CD14-positive monocyte (primary cell): ENCODE data around the gene DSC1. TPM values are rescaled to one million over a fixed set of nuclear protein-coding genes. Genes with fewer than 3 reads are reported as not detected.

ENCODE experiments used
- DNase-seq, 3 donors: peaks; one replicate each; pipeline ENCODE4 v3.0.0-alpha.2; 2011 to 2022
- H2AFZ ChIP-seq: 2 replicates; pipeline ENCODE4 v1.6.0; 2012; ENCODE audit warnings: mild to moderate bottlenecking, low read depth, low read length, inconsistent platforms; ENCODE audit not compliant: insufficient read depth, poor library complexity, severe bottlenecking
- H3K27ac ChIP-seq, 2 donors: 1 replicate in 1 of 2; 2 replicates in 1 of 2; pipeline ENCODE4 v1.5.1; 2012 to 2013; ENCODE audit warnings: low read length in 2 of 2, control low read depth in 1 of 2, inconsistent platforms in 1 of 2, low read depth in 1 of 2, mild to moderate bottlenecking in 1 of 2
- H3K27me3 ChIP-seq, 2 donors: one replicate each; pipeline versions ENCODE4 v1.6.0 to v1.6.1; 2011 to 2013; ENCODE audit warnings: low read length in 2 of 2; ENCODE audit not compliant: control insufficient read depth in 2 of 2, insufficient read depth in 2 of 2
- H3K36me3 ChIP-seq, 2 donors: replicated peaks in 1 of 2; 1 replicate in 1 of 2; 2 replicates in 1 of 2; pipeline versions ENCODE4 v1.5.1 to v1.6.1; 2012 to 2013; ENCODE audit warnings: low read length in 2 of 2, control low read depth in 1 of 2, inconsistent platforms in 1 of 2, mild to moderate bottlenecking in 1 of 2; ENCODE audit not compliant: insufficient read depth in 2 of 2, control insufficient read depth in 1 of 2
- H3K4me1 ChIP-seq, 2 donors: 1 replicate in 1 of 2; 2 replicates in 1 of 2; pipeline versions ENCODE4 v1.5.1 to v1.6.1; 2012 to 2013; ENCODE audit warnings: low read length in 2 of 2, control low read depth in 1 of 2, inconsistent platforms in 1 of 2, mild to moderate bottlenecking in 1 of 2, moderate library complexity in 1 of 2; ENCODE audit not compliant: insufficient read depth in 2 of 2, control insufficient read depth in 1 of 2
- H3K4me2 ChIP-seq: replicated peaks from 2 replicates; pipeline ENCODE3; 2012; ENCODE audit warnings: low read length, moderate library complexity, mild to moderate bottlenecking; ENCODE audit not compliant: poor library complexity, severe bottlenecking; ENCODE audit errors: extremely low read depth
- H3K4me3 ChIP-seq, 3 experiments: fragments of 200-600 bp in 1 of 3; sonication (generic) in 1 of 3; replicated peaks in 1 of 3; 1 replicate in 2 of 3; 2 replicates in 1 of 3; pipeline ENCODE4 v1.5.1; 2011 to 2013; ENCODE audit warnings: low read length in 3 of 3, mild to moderate bottlenecking in 3 of 3, control low read depth in 2 of 3, low read depth in 2 of 3, inconsistent platforms in 1 of 3, moderate library complexity in 1 of 3
- H3K79me2 ChIP-seq: 2 replicates; pipeline ENCODE4 v1.6.0; 2012; ENCODE audit warnings: mild to moderate bottlenecking, control low read depth, inconsistent platforms, low read length, moderate library complexity; ENCODE audit not compliant: insufficient read depth
- H3K9ac ChIP-seq: 2 replicates; pipeline ENCODE4 v1.6.0; 2017; ENCODE audit warnings: low read length, mild to moderate bottlenecking; ENCODE audit not compliant: insufficient read depth, poor library complexity, severe bottlenecking
- H3K9me3 ChIP-seq, 2 donors: replicated peaks in 1 of 2; 1 replicate in 1 of 2; 2 replicates in 1 of 2; pipeline versions ENCODE4 v1.5.1 to v1.6.1; 2012 to 2013; ENCODE audit warnings: low read length in 2 of 2, control low read depth in 1 of 2; ENCODE audit not compliant: control insufficient read depth in 1 of 2, insufficient read depth in 1 of 2
- H4K20me1 ChIP-seq: 2 replicates; pipeline ENCODE4 v1.6.0; 2012; ENCODE audit warnings: mild to moderate bottlenecking, low read length, control low read depth, moderate library complexity; ENCODE audit not compliant: insufficient read depth
- H3K27ac Mint-ChIP-seq, 7 donors: one replicate each; pipeline ENCODE4 v1.8.0; 2020; ENCODE audit warnings: mild to moderate bottlenecking in 7 of 7, mixed read lengths in 7 of 7, moderate library complexity in 6 of 7, inconsistent platforms in 2 of 7
- H3K27me3 Mint-ChIP-seq, 3 donors: one replicate each; pipeline ENCODE4 v1.8.0; 2021 to 2022; ENCODE audit warnings: low read depth in 3 of 3, mild to moderate bottlenecking in 3 of 3, mixed read lengths in 3 of 3, moderate library complexity in 3 of 3, inconsistent platforms in 1 of 3
- H3K36me3 Mint-ChIP-seq, 2 donors: one replicate each; pipeline ENCODE4 v1.8.0; 2020; ENCODE audit warnings: mixed read lengths in 2 of 2, inconsistent platforms in 1 of 2, mild to moderate bottlenecking in 1 of 2
- H3K4me1 Mint-ChIP-seq: one replicate; pipeline ENCODE4 v1.8.0; 2020; ENCODE audit warnings: mild to moderate bottlenecking, mixed read lengths
- H3K4me3 Mint-ChIP-seq, 2 donors: one replicate each; pipeline ENCODE4 v1.8.0; 2020; ENCODE audit warnings: mild to moderate bottlenecking in 2 of 2, mixed read lengths in 2 of 2, moderate library complexity in 1 of 2
- H3K9me3 Mint-ChIP-seq, 7 donors: one replicate each; pipeline ENCODE4 v1.8.0; 2020 to 2022; ENCODE audit warnings: mixed read lengths in 7 of 7, mild to moderate bottlenecking in 6 of 7, moderate library complexity in 6 of 7, inconsistent platforms in 2 of 7
- CTCF ChIP-seq: fragments of 200-600 bp; IDR thresholded peaks from one replicate; pipeline ENCODE4 v1.8.0; 2022; ENCODE audit warnings: antibody characterized with exemption, mild to moderate bottlenecking
- WGBS: methylation state at CpG from one replicate; pipeline ENCODE4 v1.1.5; 2013; ENCODE audit warnings: missing lambda C conversion rate; ENCODE audit not compliant: insufficient coverage; 5-methylcytosine and 5-hydroxymethylcytosine counted together
- intact Hi-C, 2 donors: fragments of 100-400 bp; cut with micrococcal nuclease; formaldehyde crosslinking; loops; one replicate each; pipeline versions ENCODE4 v1.15.0 to v1.15.1; 2023
- polyA plus RNA-seq, 3 donors: library from polyadenylated mRNA; depleted of rRNA in 1 of 3; unstranded in 2 of 3; stranded (reverse) in 1 of 3; fragments of 300-500 nt in 2 of 3; fragments of >200 nt in 1 of 3; fragmentation: Illumina TruSeq in 2 of 3; gene quantifications; 1 replicate in 2 of 3; 2 replicates in 1 of 3; pipeline ENCODE4 v1.2.3, GENCODE V29; 2012 to 2021

DSC1 gene
- polyA plus RNA-seq, 3 donors: not detected

GRCh38 chr18:31170335-31170734 is 7.7 kb upstream of the DSC1 start:
- Mint-ChIP-seq H3K4me1 (no peaks in the 10 kb centered on the region), H3K9me3 (peaks cover 0 to 5% (median 2%) of the 10 kb centered on the region in 7 donors), H3K4me3 (no peak overlapping the region), H3K36me3 (no peaks in the 10 kb centered on the region), H3K27me3 (peaks cover 2 to 7% (median 2%) of the 10 kb centered on the region in 3 donors), H3K27ac (no peak overlapping the region)
- no peak overlapping the region for H3K4me3 ChIP-seq
- 94% methylated on average over 2 of the region's 4 CpGs for WGBS
- no peaks in the 10 kb centered on the region for H3K27me3 ChIP-seq
- TF ChIP-seq CTCF: no peak
- no peaks in the 10 kb centered on the region for H3K9me3 ChIP-seq
- H3K4me1 ChIP-seq: no peaks in the 10 kb centered on the region
- no peak overlapping the region for H3K9ac ChIP-seq
- no peak overlapping the region for H2AFZ ChIP-seq
- intact Hi-C loops: no loop called here
- no peaks in the 10 kb centered on the region for H3K36me3 ChIP-seq
- H3K27ac ChIP-seq: no peak overlapping the region
- H4K20me1 ChIP-seq: no peaks in the 10 kb centered on the region
- no peak overlapping the region for H3K4me2 ChIP-seq
- H3K79me2 ChIP-seq: no peaks in the 10 kb centered on the region
- DNase-seq: no peak

DNA sequence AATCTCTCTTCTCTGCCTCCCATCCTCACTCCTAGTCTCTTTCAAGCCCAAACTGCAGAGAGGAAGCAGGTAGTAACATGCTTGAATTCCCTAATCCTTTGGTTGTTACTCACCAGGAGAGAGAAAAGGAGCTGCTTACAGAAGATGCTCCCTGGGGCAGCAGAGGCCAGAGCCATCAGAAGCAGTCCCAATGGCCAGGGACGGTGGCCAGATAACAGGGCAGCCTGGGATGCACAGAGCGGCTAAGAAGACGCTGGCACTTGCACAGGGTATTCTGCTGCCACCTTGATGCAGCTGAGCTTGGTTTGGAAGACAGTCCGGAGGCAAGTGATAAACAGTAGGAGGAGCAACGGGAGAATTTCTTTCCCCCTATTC is 250 bp downstream of the DSC1 start:
- H3K36me3 Mint-ChIP-seq: no peaks in the 10 kb centered on the region
- Histone ChIP-seq H2AFZ (no peak overlapping the region), H4K20me1 (no peaks in the 10 kb centered on the region), H3K27ac (no peak overlapping the region), H3K36me3 (no peaks in the 10 kb centered on the region), H3K9me3 (no peaks in the 10 kb centered on the region), H3K27me3 (no peaks in the 10 kb centered on the region), H3K79me2 (no peaks in the 10 kb centered on the region), H3K4me2 (no peak overlapping the region), H3K9ac (no peak overlapping the region), H3K4me1 (no peaks in the 10 kb centered on the region), H3K4me3 (no peak overlapping the region)
- no peak overlapping the region for H3K27ac Mint-ChIP-seq
- no peak for TF ChIP-seq CTCF
- peaks cover 1% of the 10 kb centered on the region for H3K4me1 Mint-ChIP-seq
- no peak overlapping the region for H3K4me3 Mint-ChIP-seq
- intact Hi-C loops: no loop called here
- DNase-seq: no peak
- 100% methylated on average over 2 of the region's 5 CpGs for WGBS
- no peaks in the 10 kb centered on the region for H3K9me3 Mint-ChIP-seq
- H3K27me3 Mint-ChIP-seq: peaks cover 0 to 1% (median 0%) of the 10 kb centered on the region in 3 donors
